ENCODE results near the gene SH3RF1.

SH3RF1 gene

DNA sequence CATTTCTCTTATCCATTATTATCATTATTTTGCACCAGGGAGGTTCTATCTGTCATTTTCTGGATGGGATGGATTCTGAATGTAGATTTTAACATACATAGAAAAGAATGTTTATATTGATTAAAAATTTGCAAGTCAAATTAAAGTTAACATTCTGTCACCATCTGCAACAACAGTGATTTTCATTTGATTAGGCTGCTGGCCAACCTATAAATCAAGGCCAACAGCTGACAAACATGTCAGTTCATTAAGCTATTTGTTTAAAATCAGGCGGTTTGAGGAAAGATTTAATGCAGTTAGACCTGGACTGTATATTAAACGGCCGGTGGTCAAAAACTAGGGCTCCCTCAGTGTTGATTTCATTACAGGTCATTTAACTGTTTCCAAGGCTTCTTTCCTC lies 151.2 kb downstream of the SH3RF1 start:
- Histone ChIP-seq H3K36me3 (ENCODE audit: insufficient read depth) (0 out of 2 replicates have a peak, but pooled peaks cover 2% of the 10 kb centered on the region), H4K20me1 (ENCODE audit: insufficient read depth) (no peaks in the 10 kb centered on the region), H3K27ac (no peak overlapping the region), H3K27me3 (ENCODE audit: insufficient read depth, low read depth) (no peaks in the 10 kb centered on the region), H3K4me2 (no peak overlapping the region), H2AFZ (ENCODE audit: low read depth) (no peak overlapping the region), H3K79me2 (ENCODE audit: insufficient read depth, low read depth) (no peaks in the 10 kb centered on the region), H3K4me1 (ENCODE audit: low read depth, poor library complexity, severe bottlenecking) (no peaks in the 10 kb centered on the region), H3K9ac (no peak overlapping the region), H3K4me3 (IDR thresholded peaks at IDR 0.05; ENCODE audit: insufficient read depth, low read depth, low read length) (no peak overlapping the region)
- TF ChIP-seq, protein P1, sequence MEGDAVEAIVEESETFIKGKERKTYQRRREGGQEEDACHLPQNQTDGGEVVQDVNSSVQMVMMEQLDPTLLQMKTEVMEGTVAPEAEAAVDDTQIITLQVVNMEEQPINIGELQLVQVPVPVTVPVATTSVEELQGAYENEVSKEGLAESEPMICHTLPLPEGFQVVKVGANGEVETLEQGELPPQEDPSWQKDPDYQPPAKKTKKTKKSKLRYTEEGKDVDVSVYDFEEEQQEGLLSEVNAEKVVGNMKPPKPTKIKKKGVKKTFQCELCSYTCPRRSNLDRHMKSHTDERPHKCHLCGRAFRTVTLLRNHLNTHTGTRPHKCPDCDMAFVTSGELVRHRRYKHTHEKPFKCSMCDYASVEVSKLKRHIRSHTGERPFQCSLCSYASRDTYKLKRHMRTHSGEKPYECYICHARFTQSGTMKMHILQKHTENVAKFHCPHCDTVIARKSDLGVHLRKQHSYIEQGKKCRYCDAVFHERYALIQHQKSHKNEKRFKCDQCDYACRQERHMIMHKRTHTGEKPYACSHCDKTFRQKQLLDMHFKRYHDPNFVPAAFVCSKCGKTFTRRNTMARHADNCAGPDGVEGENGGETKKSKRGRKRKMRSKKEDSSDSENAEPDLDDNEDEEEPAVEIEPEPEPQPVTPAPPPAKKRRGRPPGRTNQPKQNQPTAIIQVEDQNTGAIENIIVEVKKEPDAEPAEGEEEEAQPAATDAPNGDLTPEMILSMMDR (conservative IDR thresholded peaks at IDR 0.05; ENCODE audit: low read depth, low read length): no peak

DNA sequence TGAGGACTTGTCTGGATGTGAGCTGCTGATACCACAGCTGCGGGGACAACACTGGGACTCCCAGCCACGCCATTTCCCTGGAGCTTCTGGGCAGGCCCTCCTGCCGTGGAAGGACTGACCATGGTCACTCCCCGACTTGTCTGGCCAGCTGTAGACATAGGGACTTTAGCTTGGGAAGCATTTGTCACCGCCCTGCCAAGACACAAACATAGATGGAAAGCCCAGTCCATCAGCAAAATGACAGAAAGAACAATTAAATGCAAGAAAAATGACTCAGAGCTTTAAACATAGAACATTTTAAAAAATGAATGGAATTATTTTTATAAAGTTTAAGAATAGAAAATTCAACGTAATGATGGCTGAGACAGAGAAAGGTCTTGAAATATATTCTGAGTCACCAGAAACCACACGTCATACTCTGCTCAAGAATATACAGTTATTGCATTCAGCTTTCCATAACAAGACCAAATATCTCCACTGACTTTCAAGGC lies 153.1 kb downstream of the SH3RF1 start:
- Histone ChIP-seq H3K4me3 (IDR thresholded peaks at IDR 0.05; ENCODE audit: insufficient read depth, low read depth, low read length) (no peak overlapping the region), H3K27me3 (ENCODE audit: insufficient read depth, low read depth) (no peaks in the 10 kb centered on the region), H3K36me3 (ENCODE audit: insufficient read depth) (no peaks in the 10 kb centered on the region), H3K4me2 (no peak overlapping the region), H3K4me1 (ENCODE audit: low read depth, poor library complexity, severe bottlenecking) (no peaks in the 10 kb centered on the region), H3K27ac (no peak overlapping the region), H3K9ac (no peak overlapping the region), H2AFZ (ENCODE audit: low read depth) (no peak overlapping the region), H3K79me2 (ENCODE audit: insufficient read depth, low read depth) (no peaks in the 10 kb centered on the region), H4K20me1 (ENCODE audit: insufficient read depth) (no peaks in the 10 kb centered on the region)
- TF ChIP-seq, protein P1 (conservative IDR thresholded peaks at IDR 0.05; ENCODE audit: low read depth, low read length): no peak

DNA sequence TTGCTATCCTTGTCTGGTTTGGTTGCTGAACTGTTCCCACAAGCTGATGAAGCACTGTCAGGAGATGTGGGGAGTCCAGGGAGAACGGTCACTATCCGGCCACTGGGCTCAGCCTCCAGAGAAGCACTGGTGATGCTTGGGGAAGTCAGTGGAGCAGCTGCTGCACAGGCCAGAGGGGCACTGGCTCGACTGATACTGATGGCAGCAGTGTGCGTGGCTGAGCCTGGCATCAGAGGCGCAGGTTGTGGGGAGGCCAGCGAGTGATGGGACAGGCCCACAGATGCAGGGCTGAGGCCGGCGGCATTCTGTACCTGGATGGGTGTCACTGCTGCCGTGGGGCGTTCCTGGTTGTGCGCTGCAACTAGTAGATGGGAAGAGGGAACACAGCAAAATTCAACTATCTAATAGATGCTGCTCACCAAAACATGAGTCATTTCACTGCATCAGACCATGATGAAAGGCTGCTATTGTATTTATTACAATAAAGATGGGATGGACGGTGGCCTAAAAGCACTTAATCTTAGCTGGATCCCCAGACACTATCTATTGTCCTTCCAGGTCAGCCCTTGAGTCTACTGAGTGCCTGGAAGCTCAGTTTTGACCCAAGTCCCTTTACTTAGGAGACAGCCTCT lies 154.4 kb downstream of the SH3RF1 start:
- H3K4me2 ChIP-seq: no peak overlapping the region
- H3K9ac ChIP-seq: no peak overlapping the region
- H4K20me1 ChIP-seq (ENCODE audit: insufficient read depth): no peaks in the 10 kb centered on the region
- H3K27me3 ChIP-seq (ENCODE audit: insufficient read depth, low read depth): no peaks in the 10 kb centered on the region
- H3K4me3 ChIP-seq (IDR thresholded peaks at IDR 0.05; ENCODE audit: insufficient read depth, low read depth, low read length): no peak overlapping the region
- no peak overlapping the region for H3K27ac ChIP-seq
- H3K4me1 ChIP-seq (ENCODE audit: low read depth, poor library complexity, severe bottlenecking): no peaks in the 10 kb centered on the region
- no peaks in the 10 kb centered on the region for H3K36me3 ChIP-seq (ENCODE audit: insufficient read depth)
- no peak overlapping the region for H2AFZ ChIP-seq (ENCODE audit: low read depth)
- H3K79me2 ChIP-seq (ENCODE audit: insufficient read depth, low read depth): no peaks in the 10 kb centered on the region
- TF ChIP-seq, protein P1 (conservative IDR thresholded peaks at IDR 0.05; ENCODE audit: low read depth, low read length): no peak

DNA sequence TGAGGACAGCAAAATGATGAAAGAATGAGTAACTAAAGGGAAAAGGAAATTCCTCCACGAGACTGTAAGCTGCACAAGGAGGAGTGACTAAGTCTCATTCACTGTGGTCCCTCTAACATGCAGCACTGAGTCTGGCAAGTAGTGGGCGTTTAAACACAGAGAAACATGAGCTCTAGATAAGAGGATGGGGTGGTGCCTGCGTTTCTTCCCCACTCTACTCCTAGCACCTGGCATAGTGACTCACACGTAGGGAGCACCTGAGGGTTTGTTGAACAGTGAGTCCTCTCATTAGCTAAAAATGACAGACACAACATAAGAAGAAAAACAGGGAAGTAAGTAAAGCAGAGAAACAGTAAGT lies 154.9 kb downstream of the SH3RF1 start:
- H3K36me3 ChIP-seq (ENCODE audit: insufficient read depth): no peaks in the 10 kb centered on the region
- no peaks in the 10 kb centered on the region for H3K27me3 ChIP-seq (ENCODE audit: insufficient read depth, low read depth)
- no peak overlapping the region for H3K4me3 ChIP-seq (IDR thresholded peaks at IDR 0.05; ENCODE audit: insufficient read depth, low read depth, low read length)
- H3K9ac ChIP-seq: no peak overlapping the region
- H2AFZ ChIP-seq (ENCODE audit: low read depth): no peak overlapping the region
- H3K27ac ChIP-seq: no peak overlapping the region
- no peaks in the 10 kb centered on the region for H4K20me1 ChIP-seq (ENCODE audit: insufficient read depth)
- H3K4me2 ChIP-seq: no peak overlapping the region
- H3K4me1 ChIP-seq (ENCODE audit: low read depth, poor library complexity, severe bottlenecking): no peaks in the 10 kb centered on the region
- TF ChIP-seq, protein P1 (conservative IDR thresholded peaks at IDR 0.05; ENCODE audit: low read depth, low read length): no peak
- H3K79me2 ChIP-seq (ENCODE audit: insufficient read depth, low read depth): no peaks in the 10 kb centered on the region
